Measurements from ENCODE around the gene CERS6.

Gene CERS6

GRCh38 chr2:168561991-168562390 lies 105.9 kb downstream of the CERS6 start:
- ChIA-PET CTCF (interaction anchor here (0.7 kb wide), 1 partner anchor 38 kb away, joined by 3 read pairs; no protein-coding TSS in a partner anchor), POLR2A (no interaction called here)
- DNase-seq: no peak
- Histone ChIP-seq H3K4me1 (ENCODE audit: control extremely low read depth in 1 of 4, control insufficient read depth in 4 of 4, insufficient read depth in 4 of 4, low read length in 3 of 4) (peaks cover 0 to 8% (median 0%) of the 10 kb centered on the region in 4 experiments), H3K36me3 (ENCODE audit: control insufficient read depth in 4 of 4, insufficient read depth in 4 of 4, low read length in 3 of 4) (peaks cover 0 to 29% (median 15%) of the 10 kb centered on the region in 4 experiments), H3K9me3 (ENCODE audit: control extremely low read depth in 1 of 5, control insufficient read depth in 4 of 5, insufficient read depth in 2 of 5, low read depth in 1 of 5, low read length in 4 of 5) (peaks cover 0 to 5% (median 0%) of the 10 kb centered on the region in 5 experiments), H3K27ac (ENCODE audit: insufficient read depth in 1 of 2, low read depth in 1 of 2, low read length in 2 of 2, poor library complexity in 1 of 2, severe bottlenecking in 2 of 2) (no peak overlapping the region), H3K27me3 (replicated peaks in 2 of 5; ENCODE audit: control insufficient read depth in 4 of 5, insufficient read depth in 5 of 5, low read length in 4 of 5) (no peaks in the 10 kb centered on the region), H3K4me3 (ENCODE audit: control insufficient read depth in 1 of 7, extremely low read depth in 1 of 7, insufficient read depth in 4 of 7, low read depth in 2 of 7, low read length in 6 of 7) (no peak overlapping the region)
- 80% methylated on average over 1 of the region's 6 CpGs for WGBS (ENCODE audit: insufficient coverage)

GRCh38 chr2:168562971-168563370 lies 106.9 kb downstream of the CERS6 start:
- no peak for DNase-seq
- H3K27me3 ChIP-seq (replicated peaks in 2 of 5; ENCODE audit: control insufficient read depth in 4 of 5, insufficient read depth in 5 of 5, low read length in 4 of 5): no peaks in the 10 kb centered on the region
- H3K36me3 ChIP-seq (ENCODE audit: control insufficient read depth in 4 of 4, insufficient read depth in 4 of 4, low read length in 3 of 4): peaks cover 0 to 35% (median 15%) of the 10 kb centered on the region in 4 experiments
- H3K4me3 ChIP-seq (ENCODE audit: control insufficient read depth in 1 of 7, extremely low read depth in 1 of 7, insufficient read depth in 4 of 7, low read depth in 2 of 7, low read length in 6 of 7): no peak overlapping the region
- ChIA-PET CTCF (no interaction called here), POLR2A (no interaction called here)
- no CpG with 5 or more reads among the region's 1 CpG for WGBS (ENCODE audit: insufficient coverage)
- H3K9me3 ChIP-seq (ENCODE audit: control extremely low read depth in 1 of 5, control insufficient read depth in 4 of 5, insufficient read depth in 2 of 5, low read depth in 1 of 5, low read length in 4 of 5): peaks cover 0 to 5% (median 0%) of the 10 kb centered on the region in 5 experiments
- no peak overlapping the region for H3K27ac ChIP-seq (ENCODE audit: insufficient read depth in 1 of 2, low read depth in 1 of 2, low read length in 2 of 2, poor library complexity in 1 of 2, severe bottlenecking in 2 of 2)
- peaks cover 0 to 11% (median 0%) of the 10 kb centered on the region in 4 experiments for H3K4me1 ChIP-seq (ENCODE audit: control extremely low read depth in 1 of 4, control insufficient read depth in 4 of 4, insufficient read depth in 4 of 4, low read length in 3 of 4)

- H3K9me3 ChIP-seq (ENCODE audit: control extremely low read depth in 1 of 5, control insufficient read depth in 4 of 5, insufficient read depth in 2 of 5, low read depth in 1 of 5, low read length in 4 of 5): peaks cover 0 to 2% (median 0%) of the 10 kb centered on the region in 5 experiments
- no peak for DNase-seq
- CTCF ChIA-PET: no interaction called here
- no peak overlapping the region for H3K27ac ChIP-seq (ENCODE audit: insufficient read depth in 1 of 2, low read depth in 1 of 2, low read length in 2 of 2, poor library complexity in 1 of 2, severe bottlenecking in 2 of 2)
- peaks cover 0 to 11% (median 0%) of the 10 kb centered on the region in 4 experiments for H3K4me1 ChIP-seq (ENCODE audit: control extremely low read depth in 1 of 4, control insufficient read depth in 4 of 4, insufficient read depth in 4 of 4, low read length in 3 of 4)
- H3K36me3 ChIP-seq (ENCODE audit: control insufficient read depth in 4 of 4, insufficient read depth in 4 of 4, low read length in 3 of 4): peaks cover 0 to 40% (median 13%) of the 10 kb centered on the region in 4 experiments
- POLR2A ChIA-PET: no interaction called here
- no peaks in the 10 kb centered on the region for H3K27me3 ChIP-seq (replicated peaks in 2 of 5; ENCODE audit: control insufficient read depth in 4 of 5, insufficient read depth in 5 of 5, low read length in 4 of 5)
- no peak overlapping the region for H3K4me3 ChIP-seq (ENCODE audit: control insufficient read depth in 1 of 7, extremely low read depth in 1 of 7, insufficient read depth in 4 of 7, low read depth in 2 of 7, low read length in 6 of 7)
Observed at GRCh38 chr2:168564641-168565040, 108.6 kb downstream of the CERS6 start.

- peak in 2 of 3 donors; percentile 21 to 38 for DNase-seq
- POLR2A ChIA-PET: no interaction called here
- Histone ChIP-seq H3K9me3 (ENCODE audit: control extremely low read depth in 1 of 5, control insufficient read depth in 4 of 5, insufficient read depth in 2 of 5, low read depth in 1 of 5, low read length in 4 of 5) (no peaks in the 10 kb centered on the region), H3K4me3 (ENCODE audit: control insufficient read depth in 1 of 7, extremely low read depth in 1 of 7, insufficient read depth in 4 of 7, low read depth in 2 of 7, low read length in 6 of 7) (no peak overlapping the region), H3K36me3 (ENCODE audit: control insufficient read depth in 4 of 4, insufficient read depth in 4 of 4, low read length in 3 of 4) (peaks cover 0 to 41% (median 13%) of the 10 kb centered on the region in 4 experiments), H3K27ac (ENCODE audit: insufficient read depth in 1 of 2, low read depth in 1 of 2, low read length in 2 of 2, poor library complexity in 1 of 2, severe bottlenecking in 2 of 2) (no peak overlapping the region), H3K27me3 (replicated peaks in 2 of 5; ENCODE audit: control insufficient read depth in 4 of 5, insufficient read depth in 5 of 5, low read length in 4 of 5) (no peaks in the 10 kb centered on the region), H3K4me1 (ENCODE audit: control extremely low read depth in 1 of 4, control insufficient read depth in 4 of 4, insufficient read depth in 4 of 4, low read length in 3 of 4) (peaks cover 0 to 12% (median 1%) of the 10 kb centered on the region in 4 experiments)
- 86% methylated on average over 2 of the region's 6 CpGs for WGBS (ENCODE audit: insufficient coverage)
- CTCF ChIA-PET: interaction anchor here (1.2 kb wide), 1 partner anchor 8 kb away, joined by 4 read pairs; no protein-coding TSS in a partner anchor
Observed at GRCh38 chr2:168565112-168565511, 109.0 kb downstream of the CERS6 start.

- peaks cover 0 to 41% (median 13%) of the 10 kb centered on the region in 4 experiments for H3K36me3 ChIP-seq (ENCODE audit: control insufficient read depth in 4 of 4, insufficient read depth in 4 of 4, low read length in 3 of 4)
- H3K4me1 ChIP-seq (ENCODE audit: control extremely low read depth in 1 of 4, control insufficient read depth in 4 of 4, insufficient read depth in 4 of 4, low read length in 3 of 4): peaks cover 0 to 15% (median 5%) of the 10 kb centered on the region in 4 experiments
- 100% methylated on average over 1 of the region's 2 CpGs for WGBS (ENCODE audit: insufficient coverage)
- no peak overlapping the region for H3K27ac ChIP-seq (ENCODE audit: insufficient read depth in 1 of 2, low read depth in 1 of 2, low read length in 2 of 2, poor library complexity in 1 of 2, severe bottlenecking in 2 of 2)
- CTCF ChIA-PET: interaction anchor here (1.2 kb wide), 1 partner anchor 8 kb away, joined by 4 read pairs; no protein-coding TSS in a partner anchor
- POLR2A ChIA-PET: no interaction called here
- H3K9me3 ChIP-seq (ENCODE audit: control extremely low read depth in 1 of 5, control insufficient read depth in 4 of 5, insufficient read depth in 2 of 5, low read depth in 1 of 5, low read length in 4 of 5): no peaks in the 10 kb centered on the region
- H3K27me3 ChIP-seq (replicated peaks in 2 of 5; ENCODE audit: control insufficient read depth in 4 of 5, insufficient read depth in 5 of 5, low read length in 4 of 5): no peaks in the 10 kb centered on the region
- H3K4me3 ChIP-seq (ENCODE audit: control insufficient read depth in 1 of 7, extremely low read depth in 1 of 7, insufficient read depth in 4 of 7, low read depth in 2 of 7, low read length in 6 of 7): no peak overlapping the region
- no peak for DNase-seq
Observed at GRCh38 chr2:168565512-168565911, 109.4 kb downstream of the CERS6 start.

GRCh38 chr2:168566974-168567665 lies 111.0 kb downstream of the CERS6 start:
- no peaks in the 10 kb centered on the region for H3K27me3 ChIP-seq (replicated peaks in 2 of 5; ENCODE audit: control insufficient read depth in 4 of 5, insufficient read depth in 5 of 5, low read length in 4 of 5)
- peaks cover 0 to 29% (median 9%) of the 10 kb centered on the region in 4 experiments for H3K36me3 ChIP-seq (ENCODE audit: control insufficient read depth in 4 of 4, insufficient read depth in 4 of 4, low read length in 3 of 4)
- H3K4me3 ChIP-seq (ENCODE audit: control insufficient read depth in 1 of 7, extremely low read depth in 1 of 7, insufficient read depth in 4 of 7, low read depth in 2 of 7, low read length in 6 of 7): no peak overlapping the region
- no peak overlapping the region for H3K27ac ChIP-seq (ENCODE audit: insufficient read depth in 1 of 2, low read depth in 1 of 2, low read length in 2 of 2, poor library complexity in 1 of 2, severe bottlenecking in 2 of 2)
- ChIA-PET CTCF (interaction anchor here (1.0 to 1.3 kb wide), 3 partner anchors 25 to 220 kb away, joined by 3 read pairs; no protein-coding TSS in a partner anchor), POLR2A (no interaction called here)
- no peaks in the 10 kb centered on the region for H3K9me3 ChIP-seq (ENCODE audit: control extremely low read depth in 1 of 5, control insufficient read depth in 4 of 5, insufficient read depth in 2 of 5, low read depth in 1 of 5, low read length in 4 of 5)
- peaks cover 2 to 18% (median 7%) of the 10 kb centered on the region in 4 experiments for H3K4me1 ChIP-seq (ENCODE audit: control extremely low read depth in 1 of 4, control insufficient read depth in 4 of 4, insufficient read depth in 4 of 4, low read length in 3 of 4)
- peak in 2 of 3 donors; percentile 26 to 50 for DNase-seq

- no peaks in the 10 kb centered on the region for H3K9me3 ChIP-seq (ENCODE audit: control extremely low read depth in 1 of 5, control insufficient read depth in 4 of 5, insufficient read depth in 2 of 5, low read depth in 1 of 5, low read length in 4 of 5)
- H3K36me3 ChIP-seq (ENCODE audit: control insufficient read depth in 4 of 4, insufficient read depth in 4 of 4, low read length in 3 of 4): peaks cover 0 to 25% (median 6%) of the 10 kb centered on the region in 4 experiments
- no peak overlapping the region for H3K4me3 ChIP-seq (ENCODE audit: control insufficient read depth in 1 of 7, extremely low read depth in 1 of 7, insufficient read depth in 4 of 7, low read depth in 2 of 7, low read length in 6 of 7)
- H3K27me3 ChIP-seq (replicated peaks in 2 of 5; ENCODE audit: control insufficient read depth in 4 of 5, insufficient read depth in 5 of 5, low read length in 4 of 5): no peaks in the 10 kb centered on the region
- no peak overlapping the region for H3K27ac ChIP-seq (ENCODE audit: insufficient read depth in 1 of 2, low read depth in 1 of 2, low read length in 2 of 2, poor library complexity in 1 of 2, severe bottlenecking in 2 of 2)
- 100% methylated on average over 2 of the region's 4 CpGs for WGBS (ENCODE audit: insufficient coverage)
- peaks cover 2 to 18% (median 7%) of the 10 kb centered on the region in 4 experiments for H3K4me1 ChIP-seq (ENCODE audit: control extremely low read depth in 1 of 4, control insufficient read depth in 4 of 4, insufficient read depth in 4 of 4, low read length in 3 of 4)
- CTCF ChIA-PET: no interaction called here
- POLR2A ChIA-PET: no interaction called here
- no peak for DNase-seq
Observed at GRCh38 chr2:168567836-168568235, 111.8 kb downstream of the CERS6 start.

Data from common myeloid progenitor, CD34-positive (primary cell).